Common myeloid progenitor, CD34-positive (primary cell): ENCODE measurements around the gene TBX10.

Experiments used
- CTCF ChIA-PET: fragments of 350-600 bp; sonication (Branson Sonifier 250); formaldehyde crosslinking; loops from one replicate; lab custom pipeline; 2021; ENCODE audit warnings: antibody characterized with exemption; lab: Charles Lee
- POLR2A ChIA-PET: fragments of 350-600 bp; sonication (Branson Sonifier 250); formaldehyde crosslinking; loops from one replicate; lab custom pipeline; 2021; ENCODE audit warnings: antibody characterized with exemption; lab: Charles Lee
- DNase-seq, 3 donors: peaks; one replicate each; pipeline versions ENCODE4 v3.0.0 to v3.0.0-alpha.2; 2013
- H3K27ac ChIP-seq, 2 experiments: 1 replicate in 1 of 2; 2 replicates in 1 of 2; pipeline ENCODE4 v1.7.0; 2013; ENCODE audit warnings: inconsistent platforms in 2 of 2, low read length in 2 of 2, mild to moderate bottlenecking in 2 of 2, low read depth in 1 of 2, moderate library complexity in 1 of 2; ENCODE audit not compliant: severe bottlenecking in 2 of 2, insufficient read depth in 1 of 2, poor library complexity in 1 of 2
- H3K27me3 ChIP-seq, 5 experiments: replicated peaks in 2 of 5; 1 replicate in 3 of 5; 2 replicates in 2 of 5; pipeline versions ENCODE4 v1.6.1 to v1.7.0; 2013; ENCODE audit warnings: low read length in 4 of 5, mild to moderate bottlenecking in 2 of 5, moderate library complexity in 2 of 5, inconsistent platforms in 1 of 5; ENCODE audit not compliant: insufficient read depth in 5 of 5, control insufficient read depth in 4 of 5
- H3K36me3 ChIP-seq, 4 experiments: 1 replicate in 2 of 4; 2 replicates in 2 of 4; pipeline versions ENCODE4 v1.6.1 to v1.7.0; 2013; ENCODE audit warnings: low read length in 3 of 4, control low read depth in 1 of 4, mild to moderate bottlenecking in 1 of 4; ENCODE audit not compliant: control insufficient read depth in 4 of 4, insufficient read depth in 4 of 4
- H3K4me1 ChIP-seq, 4 experiments: 1 replicate in 3 of 4; 2 replicates in 1 of 4; pipeline versions ENCODE4 v1.6.1 to v1.7.1; 2013; ENCODE audit warnings: low read length in 3 of 4, mild to moderate bottlenecking in 3 of 4, control low read depth in 1 of 4, inconsistent platforms in 1 of 4, moderate library complexity in 1 of 4; ENCODE audit not compliant: control insufficient read depth in 4 of 4, insufficient read depth in 4 of 4; ENCODE audit errors: control extremely low read depth in 1 of 4
- H3K4me3 ChIP-seq, 7 experiments: 1 replicate in 4 of 7; 2 replicates in 3 of 7; pipeline versions ENCODE4 v1.5.1 to v1.7.0; 2013; ENCODE audit warnings: mild to moderate bottlenecking in 7 of 7, low read length in 6 of 7, moderate library complexity in 6 of 7, inconsistent platforms in 2 of 7, low read depth in 2 of 7, control low read depth in 1 of 7; ENCODE audit not compliant: insufficient read depth in 4 of 7, control insufficient read depth in 1 of 7; ENCODE audit errors: extremely low read depth in 1 of 7
- H3K9me3 ChIP-seq, 5 experiments: 1 replicate in 4 of 5; 2 replicates in 1 of 5; pipeline versions ENCODE4 v1.6.1 to v1.7.1; 2013; ENCODE audit warnings: low read length in 4 of 5, mild to moderate bottlenecking in 2 of 5, inconsistent platforms in 1 of 5, low read depth in 1 of 5, moderate library complexity in 1 of 5; ENCODE audit not compliant: control insufficient read depth in 4 of 5, insufficient read depth in 2 of 5; ENCODE audit errors: control extremely low read depth in 1 of 5
- WGBS: methylation state at CpG from one replicate; pipeline ENCODE4 v1.1.5; 2013; ENCODE audit not compliant: insufficient coverage; 5-methylcytosine and 5-hydroxymethylcytosine counted together

The TBX10 gene

GRCh38 chr11:67645521-67646461, 6.2 kb upstream of the TBX10 start:
- Histone ChIP-seq H3K27me3 (no peaks in the 10 kb centered on the region), H3K4me3 (peak overlapping the region in 1 of 7 experiments; percentile 23), H3K4me1 (peaks cover 4 to 63% (median 56%) of the 10 kb centered on the region in 4 experiments), H3K9me3 (peaks cover 0 to 4% (median 0%) of the 10 kb centered on the region in 5 experiments), H3K36me3 (no peaks in the 10 kb centered on the region), H3K27ac (no peak overlapping the region)
- ChIA-PET POLR2A (interaction anchor here (0.9 kb wide), 1 partner anchor 16 kb away, joined by 3 read pairs; the partner anchor contains the start of gene NUDT8), CTCF (interaction anchor here (1.0 to 11.8 kb wide), 8 partner anchors 12 to 289 kb away, joined by 3 to 169 read pairs (median 4); partner anchors contain the start of genes GSTP1, NUDT8 and TBX10)
- no peak for DNase-seq
- 89% methylated on average over 21 of the region's 24 CpGs for WGBS

- CTCF ChIA-PET, result interaction anchor here (0.9 to 11.8 kb wide), 6 partner anchors 11 to 288 kb away, joined by 3 to 169 read pairs (median 3); partner anchors contain the start of genes NUDT8 and TBX10
- Histone ChIP-seq H3K9me3 (peaks cover 0 to 4% (median 0%) of the 10 kb centered on the region in 5 experiments), H3K4me1 (peaks cover 4 to 57% (median 47%) of the 10 kb centered on the region in 4 experiments), H3K27me3 (no peaks in the 10 kb centered on the region), H3K36me3 (no peaks in the 10 kb centered on the region), H3K4me3 (no peak overlapping the region), H3K27ac (no peak overlapping the region)
- WGBS, result 94% methylated on average over 14 of the region's 22 CpGs
- DNase-seq, result no peak
- POLR2A ChIA-PET, result no interaction called here
Observed at GRCh38 chr11:67644472-67645418, 5.2 kb upstream of the TBX10 start.

- 95% methylated on average over 5 of the region's 5 CpGs for WGBS
- ChIA-PET POLR2A (no interaction called here), CTCF (interaction anchor here (0.9 to 11.8 kb wide), 5 partner anchors 11 to 231 kb away, joined by 3 to 169 read pairs (median 3); partner anchors contain the start of genes NUDT8 and TBX10)
- peak in 2 of 3 donors; percentile 57 to 61 for DNase-seq
- H3K27ac ChIP-seq, result no peak overlapping the region
- H3K27me3 ChIP-seq, result no peaks in the 10 kb centered on the region
- no peaks in the 10 kb centered on the region for H3K36me3 ChIP-seq
- peaks cover 4 to 50% (median 41%) of the 10 kb centered on the region in 4 experiments for H3K4me1 ChIP-seq
- no peak overlapping the region for H3K4me3 ChIP-seq
- peaks cover 0 to 4% (median 0%) of the 10 kb centered on the region in 5 experiments for H3K9me3 ChIP-seq
Observed at GRCh38 chr11:67644042-67644441, 4.5 kb upstream of the TBX10 start.

GRCh38 chr11:67642173-67643120, 2.9 kb upstream of the TBX10 start:
- Histone ChIP-seq H3K4me1 (peaks cover 1 to 34% (median 25%) of the 10 kb centered on the region in 4 experiments), H3K27me3 (no peaks in the 10 kb centered on the region), H3K9me3 (peaks cover 0 to 4% (median 0%) of the 10 kb centered on the region in 5 experiments), H3K4me3 (no peak overlapping the region), H3K36me3 (no peaks in the 10 kb centered on the region), H3K27ac (no peak overlapping the region)
- POLR2A ChIA-PET, result no interaction called here
- CTCF ChIA-PET, result interaction anchor here (1.3 to 11.8 kb wide), 4 partner anchors 9 to 48 kb away, joined by 3 to 169 read pairs (median 54); partner anchors contain the start of genes NUDT8 and TBX10
- no peak for DNase-seq
- WGBS, result 97% methylated on average over 14 of the region's 15 CpGs

- peaks cover 0 to 4% (median 0%) of the 10 kb centered on the region in 5 experiments for H3K9me3 ChIP-seq
- no peak overlapping the region for H3K27ac ChIP-seq
- WGBS, result 97% methylated on average over 19 of the region's 28 CpGs
- H3K36me3 ChIP-seq, result no peaks in the 10 kb centered on the region
- no peak for DNase-seq
- H3K27me3 ChIP-seq, result no peaks in the 10 kb centered on the region
- no peak overlapping the region for H3K4me3 ChIP-seq
- H3K4me1 ChIP-seq, result peaks cover 0 to 25% (median 16%) of the 10 kb centered on the region in 4 experiments
- ChIA-PET POLR2A (no interaction called here), CTCF (interaction anchor here (1.2 to 16.8 kb wide), 4 partner anchors 6 to 17 kb away, joined by 4 to 169 read pairs (median 54); partner anchors contain the start of gene ACY3)
Observed at GRCh38 chr11:67641338-67642172, 2.0 kb upstream of the TBX10 start.
